ENCODE data around the gene KRTAP10-4. TPM values are rescaled to one million over a fixed set of nuclear protein-coding genes. Genes with fewer than 3 reads are reported as not detected.
"Not testable (repeated sequence)": the region's sequence is repeated elsewhere in the genome, so short reads cannot be mapped to it uniquely, and the experiment has no call there.

Gene KRTAP10-4
- total and polyA plus RNA-seq, 2 donors (not counting 1 experiment from before 2014, with no cell fraction given), result not detected

GRCh38 chr21:44557491-44558328, 15.8 kb upstream of the KRTAP10-4 start:
- POLR2A ChIA-PET, result no interaction called here
- peaks cover 9% of the 10 kb centered on the region for H3K9me3 Mint-ChIP-seq (ENCODE audit: insufficient read depth)
- Histone ChIP-seq H3K4me1 (ENCODE audit: control insufficient read depth in 2 of 2, insufficient read depth in 2 of 2, low read length in 2 of 2) (peaks cover 0 to 11% of the 10 kb centered on the region in 2 donors), H3K27ac (ENCODE audit: low read length in 2 of 2) (no peak overlapping the region), H3K4me3 (ENCODE audit: control extremely low read depth in 1 of 5, extremely low read depth in 1 of 5, insufficient read depth in 1 of 5, low read depth in 2 of 5, low read length in 4 of 5) (no peak overlapping the region), H4K20me1 (ENCODE audit: control insufficient read depth, insufficient read depth, low read length, poor library complexity, severe bottlenecking) (no peaks in the 10 kb centered on the region), H3K9ac (ENCODE audit: low read length) (no peak overlapping the region), H3K79me2 (ENCODE audit: control insufficient read depth, insufficient read depth, low read length) (no peaks in the 10 kb centered on the region), H2AFZ (ENCODE audit: insufficient read depth, low read depth, low read length, poor library complexity, severe bottlenecking) (no peak overlapping the region), H3K27me3 (replicated peaks in 1 of 4; ENCODE audit: control extremely low read depth in 1 of 4, control insufficient read depth in 3 of 4, insufficient read depth in 4 of 4, low read length in 3 of 4) (peaks cover 0 to 13% (median 4%) of the 10 kb centered on the region in 4 experiments), H3K36me3 (replicated peaks in 1 of 2; ENCODE audit: control extremely low read depth in 1 of 2, control insufficient read depth in 1 of 2, extremely low read depth in 1 of 2, insufficient read depth in 2 of 2, low read length in 1 of 2) (no peaks in the 10 kb centered on the region), H3K4me2 (replicated peaks; ENCODE audit: low read depth, low read length, poor library complexity, severe bottlenecking) (no peak overlapping the region), H3K9me3 (ENCODE audit: control extremely low read depth in 1 of 3, control insufficient read depth in 2 of 3, insufficient read depth in 1 of 3, low read length in 2 of 3) (peaks cover 0 to 10% (median 4%) of the 10 kb centered on the region in 3 donors)
- DNase-seq, result no peak
- no peak overlapping the region for H3K4me3 Mint-ChIP-seq
- 71% methylated on average over 30 of the region's 30 CpGs for WGBS (ENCODE audit: insufficient coverage)
- CTCF ChIA-PET, result interaction anchor here (1.2 kb wide), 1 partner anchor 382 kb away, joined by 3 read pairs; the partner anchor contains the start of gene SLX9
- intact Hi-C loops (cut with micrococcal nuclease), result no loop called here
- peaks cover 23% of the 10 kb centered on the region for H3K4me1 Mint-ChIP-seq
- H3K27me3 Mint-ChIP-seq, result peaks cover 46% of the 10 kb centered on the region
- TF ChIP-seq CTCF (IDR thresholded peaks at IDR 0.05), result no peak
- TF ChIP-seq EZH2 (IDR thresholded peaks at IDR 0.05; ENCODE audit: borderline replicate concordance, insufficient read depth, low read depth, low read length, poor library complexity, severe bottlenecking), result no peak
- H3K27ac Mint-ChIP-seq, result no peak overlapping the region
- no peak for ATAC-seq (ENCODE audit: low read depth)

- 86% methylated on average over 9 of the region's 10 CpGs for WGBS (ENCODE audit: insufficient coverage)
- H3K36me3 ChIP-seq (replicated peaks in 1 of 2; ENCODE audit: control extremely low read depth in 1 of 2, control insufficient read depth in 1 of 2, extremely low read depth in 1 of 2, insufficient read depth in 2 of 2, low read length in 1 of 2); DNase-seq; H3K4me2 ChIP-seq (replicated peaks; ENCODE audit: low read depth, low read length, poor library complexity, severe bottlenecking); H3K27ac ChIP-seq (ENCODE audit: low read length in 2 of 2); H2AFZ ChIP-seq (ENCODE audit: insufficient read depth, low read depth, low read length, poor library complexity, severe bottlenecking); H3K27ac Mint-ChIP-seq; H3K4me3 Mint-ChIP-seq; H3K4me3 ChIP-seq (ENCODE audit: control extremely low read depth in 1 of 5, extremely low read depth in 1 of 5, insufficient read depth in 1 of 5, low read depth in 2 of 5, low read length in 4 of 5); H3K79me2 ChIP-seq (ENCODE audit: control insufficient read depth, insufficient read depth, low read length); intact Hi-C loops (cut with micrococcal nuclease); ATAC-seq (ENCODE audit: low read depth); POLR2A ChIA-PET; H3K9ac ChIP-seq (ENCODE audit: low read length); H3K9me3 Mint-ChIP-seq (ENCODE audit: insufficient read depth); H4K20me1 ChIP-seq (ENCODE audit: control insufficient read depth, insufficient read depth, low read length, poor library complexity, severe bottlenecking): not testable (repeated sequence)
- CTCF ChIA-PET, result interaction anchor here (1.2 kb wide), 1 partner anchor 381 kb away, joined by 3 read pairs; the partner anchor contains the start of gene SLX9
- H3K4me1 ChIP-seq (ENCODE audit: control insufficient read depth in 2 of 2, insufficient read depth in 2 of 2, low read length in 2 of 2), result peaks cover 0 to 11% of the 10 kb centered on the region in 2 donors
- H3K4me1 Mint-ChIP-seq, result peaks cover 23% of the 10 kb centered on the region
- H3K27me3 Mint-ChIP-seq, result peaks cover 41% of the 10 kb centered on the region
- H3K27me3 ChIP-seq (replicated peaks in 1 of 4; ENCODE audit: control extremely low read depth in 1 of 4, control insufficient read depth in 3 of 4, insufficient read depth in 4 of 4, low read length in 3 of 4), result peaks cover 0 to 13% (median 4%) of the 10 kb centered on the region in 4 experiments
- H3K9me3 ChIP-seq (ENCODE audit: control extremely low read depth in 1 of 3, control insufficient read depth in 2 of 3, insufficient read depth in 1 of 3, low read length in 2 of 3), result peaks cover 0 to 10% (median 4%) of the 10 kb centered on the region in 3 donors
Measured at GRCh38 chr21:44558329-44558675, 15.2 kb upstream of the KRTAP10-4 start.
